NCI-H1694 (cell line): ENCODE results near the gene TP53TG3.
"Not testable (repeated sequence)": the region's sequence is repeated elsewhere in the genome, so short reads cannot be mapped to it uniquely, and the experiment has no call there.

Source experiments
- DNase-seq: peaks from one replicate; lab custom pipeline; 2025; lab: John Stamatoyannopoulos, UW

Gene TP53TG3

GRCh38 chr16:32676065-32676464, at the start of gene TP53TG3:
TSS of gene TP53TG3 (minus strand) at chr16:32676165. CDS start at chr16:32676097, 68 bp downstream.
- not testable (repeated sequence) for DNase-seq

GRCh38 chr16:32650876-32651275, 25.1 kb downstream of the TP53TG3 start:
- DNase-seq, result not testable (repeated sequence)

GRCh38 chr16:32647562-32647961, 28.4 kb downstream of the TP53TG3 start:
- DNase-seq, result not testable (repeated sequence)

GRCh38 chr16:32646780-32647179, 29.2 kb downstream of the TP53TG3 start:
- DNase-seq, result not testable (repeated sequence)

GRCh38 chr16:32646177-32646576, 29.8 kb downstream of the TP53TG3 start:
- DNase-seq, result not testable (repeated sequence)

GRCh38 chr16:32645278-32645908, 30.6 kb downstream of the TP53TG3 start:
- DNase-seq, result not testable (repeated sequence)

GRCh38 chr16:32644715-32645114, 31.2 kb downstream of the TP53TG3 start:
- not testable (repeated sequence) for DNase-seq

GRCh38 chr16:32637614-32638013, 38.4 kb downstream of the TP53TG3 start:
- not testable (repeated sequence) for DNase-seq

- not testable (repeated sequence) for DNase-seq
Observed at GRCh38 chr16:32632096-32632495, 43.9 kb downstream of the TP53TG3 start.
